ENCODE data around the gene SLC10A3. TPM values are rescaled to one million over a fixed set of nuclear protein-coding genes. Genes with fewer than 3 reads are reported as not detected.

Gene SLC10A3
- total and polyA plus RNA-seq, 2 of the 13 experiments (the other 11 are each of a cell fraction or from before 2014, with no cell fraction given) = 10.1 to 11.5 TPM

DNA sequence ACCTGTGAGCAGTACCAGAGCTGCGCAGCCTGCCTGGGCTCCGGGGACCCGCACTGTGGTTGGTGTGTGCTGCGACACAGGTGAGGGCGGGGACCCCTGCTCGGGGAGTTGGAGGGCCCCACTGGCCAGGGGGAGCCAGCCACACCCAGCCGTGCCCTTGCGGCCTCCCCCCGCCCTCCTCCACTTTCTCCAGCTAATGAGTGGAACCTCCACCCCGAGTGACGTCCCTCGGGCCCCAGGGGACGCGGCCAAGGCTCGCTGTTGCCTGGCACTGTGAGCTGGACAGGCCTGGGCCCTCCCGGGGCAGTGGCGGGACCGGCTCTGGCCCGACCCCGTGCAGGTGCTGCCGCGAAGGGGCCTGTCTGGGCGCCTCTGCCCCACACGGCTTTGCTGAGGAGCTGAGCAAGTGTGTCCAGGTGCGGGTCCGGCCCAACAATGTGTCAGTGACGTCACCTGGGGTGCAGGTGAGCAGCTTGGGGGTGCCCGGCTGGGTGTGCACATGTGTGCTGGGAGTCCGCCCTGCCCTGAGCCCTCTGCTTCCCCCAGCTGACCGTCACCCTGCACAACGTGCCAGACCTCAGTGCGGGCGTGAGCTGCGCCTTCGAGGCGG, 26.7 kb downstream of the SLC10A3 start (continued):
- no peak for TF ChIP-seq ZNF446 (CRISPR knock-in tag; IDR thresholded peaks at IDR 0.05)

DNA sequence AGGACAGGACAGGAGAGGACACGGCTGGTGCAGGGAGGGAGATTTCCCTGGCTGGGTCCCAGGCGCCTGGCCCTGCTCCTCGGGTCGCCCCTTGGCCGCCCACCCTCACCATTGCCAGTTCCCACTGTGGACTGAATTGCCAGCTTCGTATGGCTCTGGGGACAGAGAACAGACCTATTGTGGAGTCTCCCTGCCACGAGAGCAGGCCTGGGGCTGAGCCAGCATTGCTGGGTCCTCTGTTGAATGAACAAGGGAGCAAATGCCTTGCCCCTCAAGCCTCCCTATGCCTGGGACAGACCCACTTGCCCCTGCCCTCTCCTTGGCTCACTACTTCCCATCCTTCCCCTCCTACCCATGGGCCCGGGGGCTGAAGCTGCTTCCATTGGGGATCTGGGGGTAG, 28.0 kb downstream of the SLC10A3 start:
- ChIA-PET POLR2A (no interaction called here), CTCF (ENCODE audit: low intra/inter-chr PET ratio, low total read pairs) (no interaction called here)
- Histone ChIP-seq H3K4me2 (ENCODE audit: low read depth, low read length) (no peak overlapping the region), H4K20me1 (ENCODE audit: insufficient read depth, low read length) (no peaks in the 10 kb centered on the region), H3K27ac (ENCODE audit: extremely low read length, insufficient read depth, low read length) (no peak overlapping the region), H3K36me3 (replicated peaks in 1 of 2; ENCODE audit: control insufficient read depth in 1 of 2, insufficient read depth in 2 of 2, low read length in 2 of 2) (peaks cover 3 to 5% of the 10 kb centered on the region in 2 experiments; a peak in 3 of 5 replicates), H2AFZ (ENCODE audit: low read length) (no peak overlapping the region), H3K4me1 (ENCODE audit: insufficient read depth, low read length) (0 out of 2 replicates have a peak, but pooled peaks cover 4% of the 10 kb centered on the region), H3K9me3 (ENCODE audit: low read length) (no peaks in the 10 kb centered on the region), H3K4me3 (replicated peaks in 1 of 3; ENCODE audit: insufficient read depth in 1 of 3, low read depth in 2 of 3, low read length in 3 of 3) (no peak overlapping the region), H3K27me3 (ENCODE audit: control insufficient read depth in 1 of 2, insufficient read depth in 2 of 2, low read length in 2 of 2) (no peaks in the 10 kb centered on the region), H3K9ac (ENCODE audit: insufficient read depth, low read depth, low read length) (no peak overlapping the region), H3K79me2 (ENCODE audit: insufficient read depth, low read length) (peaks cover 9% of the 10 kb centered on the region)
- intact Hi-C loops (cut with micrococcal nuclease; ENCODE audit: unreplicated experiment) = no loop called here
- no peak for DNase-seq (ENCODE audit: low spot score)
- no peak for FAIRE-seq
- ATAC-seq = no peak
- BruUV-seq (replicated peaks) = no TSS peak
- TF ChIP-seq ZMYM2 (CRISPR knock-in tag; IDR thresholded peaks at IDR 0.05) = no peak
- TF ChIP-seq DDIT3 (CRISPR knock-in tag; IDR thresholded peaks at IDR 0.05) = no peak
- TF ChIP-seq ELF3 (CRISPR knock-in tag; IDR thresholded peaks at IDR 0.05) = no peak
- 93% methylated on average over 2 of the region's 8 CpGs for WGBS (ENCODE audit: low lambda C conversion rate)
- in situ Hi-C loops (cut with HindIII; ENCODE audit: extremely low pct_ligation_motif_present, low pct_unique_long_range_greater_than_20kb) = no loop called here

- Histone ChIP-seq H3K4me1 (ENCODE audit: insufficient read depth, low read length) (0 out of 2 replicates have a peak, but pooled peaks cover 4% of the 10 kb centered on the region), H3K36me3 (replicated peaks in 1 of 2; ENCODE audit: control insufficient read depth in 1 of 2, insufficient read depth in 2 of 2, low read length in 2 of 2) (peaks cover 0 to 4% of the 10 kb centered on the region in 2 experiments; a peak in 3 of 5 replicates), H4K20me1 (ENCODE audit: insufficient read depth, low read length) (no peaks in the 10 kb centered on the region), H3K9me3 (ENCODE audit: low read length) (no peaks in the 10 kb centered on the region), H3K79me2 (ENCODE audit: insufficient read depth, low read length) (peaks cover 9% of the 10 kb centered on the region), H2AFZ (ENCODE audit: low read length) (no peak overlapping the region), H3K4me2 (ENCODE audit: low read depth, low read length) (no peak overlapping the region), H3K27me3 (ENCODE audit: control insufficient read depth in 1 of 2, insufficient read depth in 2 of 2, low read length in 2 of 2) (no peaks in the 10 kb centered on the region), H3K9ac (ENCODE audit: insufficient read depth, low read depth, low read length) (no peak overlapping the region), H3K4me3 (replicated peaks in 1 of 3; ENCODE audit: insufficient read depth in 1 of 3, low read depth in 2 of 3, low read length in 3 of 3) (no peak overlapping the region), H3K27ac (ENCODE audit: extremely low read length, insufficient read depth, low read length) (no peak overlapping the region)
- no TSS peak for BruUV-seq (replicated peaks)
- intact Hi-C loops (cut with micrococcal nuclease; ENCODE audit: unreplicated experiment) = no loop called here
- POLR2A ChIA-PET = interaction anchor here (1.2 kb wide), 1 partner anchor 89 kb away, joined by 3 read pairs; no protein-coding TSS in a partner anchor
- in situ Hi-C loops (cut with HindIII; ENCODE audit: extremely low pct_ligation_motif_present, low pct_unique_long_range_greater_than_20kb) = no loop called here
- CTCF ChIA-PET (ENCODE audit: low intra/inter-chr PET ratio, low total read pairs) = no interaction called here
- TF ChIP-seq JARID2 (CRISPR knock-in tag; IDR thresholded peaks at IDR 0.05; ENCODE audit: insufficient replicate concordance) (no peak), MTA1 (CRISPR knock-in tag; IDR thresholded peaks at IDR 0.05; ENCODE audit: borderline replicate concordance) (no peak), ELF3 (CRISPR knock-in tag; IDR thresholded peaks at IDR 0.05) (no peak), HBP1 (CRISPR knock-in tag; IDR thresholded peaks at IDR 0.05; ENCODE audit: low read depth) (no peak), HNF4A (CRISPR knock-in tag; IDR thresholded peaks at IDR 0.05) (no peak), ZNF451 (CRISPR knock-in tag; IDR thresholded peaks at IDR 0.05) (no peak)
- TF ChIP-seq, protein P1, sequence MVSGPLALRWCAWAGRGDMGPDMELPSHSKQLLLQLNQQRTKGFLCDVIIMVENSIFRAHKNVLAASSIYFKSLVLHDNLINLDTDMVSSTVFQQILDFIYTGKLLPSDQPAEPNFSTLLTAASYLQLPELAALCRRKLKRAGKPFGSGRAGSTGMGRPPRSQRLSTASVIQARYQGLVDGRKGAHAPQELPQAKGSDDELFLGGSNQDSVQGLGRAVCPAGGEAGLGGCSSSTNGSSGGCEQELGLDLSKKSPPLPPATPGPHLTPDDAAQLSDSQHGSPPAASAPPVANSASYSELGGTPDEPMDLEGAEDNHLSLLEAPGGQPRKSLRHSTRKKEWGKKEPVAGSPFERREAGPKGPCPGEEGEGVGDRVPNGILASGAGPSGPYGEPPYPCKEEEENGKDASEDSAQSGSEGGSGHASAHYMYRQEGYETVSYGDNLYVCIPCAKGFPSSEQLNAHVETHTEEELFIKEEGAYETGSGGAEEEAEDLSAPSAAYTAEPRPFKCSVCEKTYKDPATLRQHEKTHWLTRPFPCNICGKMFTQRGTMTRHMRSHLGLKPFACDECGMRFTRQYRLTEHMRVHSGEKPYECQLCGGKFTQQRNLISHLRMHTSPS (CRISPR knock-in tag; IDR thresholded peaks at IDR 0.05; ENCODE audit: low read depth) = no peak
- no CpG with 5 or more reads among the region's 26 CpGs for WGBS (ENCODE audit: low lambda C conversion rate)
- no peak for ATAC-seq
- FAIRE-seq = no peak
- DNase-seq (ENCODE audit: low spot score) = no peak
Measured at GRCh38 chrX:154460326-154460725, 30.1 kb downstream of the SLC10A3 start.

Data from HepG2 (cell line).